ENCODE results near the gene CTDSP2.

- no peak for TF ChIP-seq CTCF (IDR thresholded peaks at IDR 0.05; ENCODE audit: insufficient read depth, low read length, poor library complexity, severe bottlenecking)
- no peak for TF ChIP-seq EZH2phosphoT487 (conservative IDR thresholded peaks at IDR 0.05; ENCODE audit: low read length)
These were observed 9.8 kb downstream of the CTDSP2 start for GRCh38 chr12:57836442-57837375.

All from SU-DHL-6 (cell line).